Cortex of kidney (tissue), 1 donor: Measurements from ENCODE around the gene ZNF750.
"Not testable (repeated sequence)": the region's sequence is repeated elsewhere in the genome, so short reads cannot be mapped to it uniquely, and the experiment has no call there.

Experiments
- DNase-seq: peaks from one replicate; lab custom pipeline; 2025; lab: John Stamatoyannopoulos, UW

ZNF750 gene

DNA sequence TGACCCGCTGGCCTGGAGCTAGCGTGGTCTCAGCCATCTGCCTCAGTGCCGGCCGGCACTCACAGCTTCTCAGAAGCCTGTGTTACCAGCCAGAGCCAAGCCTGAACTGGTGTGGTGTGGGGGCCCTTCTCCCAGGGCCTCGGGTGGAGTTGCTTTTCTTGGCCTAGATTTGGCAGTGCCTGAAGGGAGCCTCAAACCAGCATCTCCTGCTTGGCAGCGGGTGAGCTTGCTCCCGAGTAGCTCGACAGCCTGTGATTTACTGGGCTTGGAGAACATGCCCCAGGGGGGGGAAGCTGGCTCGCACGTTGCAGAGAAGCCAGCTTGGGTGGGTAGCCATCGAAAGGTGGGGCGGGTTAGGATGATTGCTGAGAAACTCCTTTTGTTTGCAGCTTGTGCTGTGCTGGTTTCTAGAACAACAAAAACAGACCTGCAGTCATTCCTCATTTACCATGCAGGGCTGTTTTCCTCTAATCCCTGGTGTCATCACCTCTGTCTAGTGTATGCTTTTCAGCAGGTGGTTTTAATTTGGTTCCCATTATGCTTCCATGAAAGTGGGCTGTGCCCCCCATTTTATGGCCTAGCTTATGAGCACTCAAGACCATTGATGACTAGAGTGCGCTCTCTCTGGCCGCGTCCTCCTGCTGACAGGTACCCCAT is 45.7 kb downstream of the ZNF750 start:
- no peak for DNase-seq

DNA sequence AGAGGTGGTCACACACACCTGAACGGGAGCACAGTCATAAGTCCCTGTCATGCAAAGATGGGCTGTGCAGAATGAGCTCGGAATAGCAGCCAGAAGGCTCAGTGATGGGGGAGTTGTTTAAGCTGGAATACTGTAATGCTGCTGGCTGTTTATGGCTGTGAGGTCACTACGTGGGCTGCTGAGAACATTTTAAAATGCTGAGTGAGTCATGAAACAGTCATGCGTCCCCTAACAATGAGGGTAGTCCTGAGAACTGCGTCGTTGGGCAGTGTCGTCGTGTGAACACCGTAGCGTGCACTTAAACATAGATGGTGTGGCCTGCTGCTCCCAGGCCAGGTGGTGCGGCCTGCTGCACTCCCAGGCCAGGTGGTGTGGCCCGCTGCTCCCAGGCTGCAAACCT is 48.3 kb downstream of the ZNF750 start:
- no peak for DNase-seq

DNA sequence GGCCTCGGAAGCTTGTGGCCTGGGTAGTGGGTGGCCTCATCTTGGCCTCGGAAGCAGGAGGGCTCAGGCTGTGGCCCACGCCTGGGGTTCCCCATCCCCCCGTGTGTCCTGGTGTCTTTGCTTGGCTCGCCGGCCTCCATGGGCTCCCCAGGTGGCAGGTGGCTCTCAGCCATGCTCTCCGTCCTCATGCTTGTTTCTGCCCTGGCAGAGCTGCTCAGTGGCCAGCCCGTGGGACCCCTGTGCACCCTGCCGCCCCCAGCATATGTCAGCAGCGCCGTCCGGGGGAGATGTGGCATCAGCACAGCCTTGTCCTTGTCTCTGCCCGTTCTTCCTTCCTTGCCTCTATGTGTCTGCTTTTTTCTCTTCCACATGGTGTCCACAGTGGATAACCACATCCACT is 49.4 kb downstream of the ZNF750 start:
- no peak for DNase-seq

DNA sequence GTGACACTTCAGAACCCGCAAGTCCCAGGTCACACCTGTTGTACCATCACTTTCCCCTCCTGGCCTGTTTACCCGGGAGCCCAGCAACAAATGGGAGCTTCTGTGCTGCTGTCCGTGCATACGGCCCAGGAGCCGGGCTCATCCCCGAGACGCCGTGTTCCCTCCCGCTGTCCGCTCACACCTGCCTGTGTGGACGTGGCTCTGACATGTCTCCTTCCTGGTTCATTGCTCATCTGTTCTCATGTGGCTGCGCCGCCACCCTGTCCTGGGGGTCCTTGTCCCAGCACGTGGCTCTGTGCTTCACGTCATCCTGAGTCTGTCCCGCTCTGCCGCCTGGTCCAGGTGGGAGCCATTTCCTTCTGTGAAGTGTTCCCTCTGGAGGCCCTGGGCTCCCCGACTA is 50.0 kb downstream of the ZNF750 start:
- DNase-seq = no peak

- no peak for DNase-seq
These were observed 50.7 kb downstream of the ZNF750 start for GRCh38 chr17:82789051-82789592.

DNA sequence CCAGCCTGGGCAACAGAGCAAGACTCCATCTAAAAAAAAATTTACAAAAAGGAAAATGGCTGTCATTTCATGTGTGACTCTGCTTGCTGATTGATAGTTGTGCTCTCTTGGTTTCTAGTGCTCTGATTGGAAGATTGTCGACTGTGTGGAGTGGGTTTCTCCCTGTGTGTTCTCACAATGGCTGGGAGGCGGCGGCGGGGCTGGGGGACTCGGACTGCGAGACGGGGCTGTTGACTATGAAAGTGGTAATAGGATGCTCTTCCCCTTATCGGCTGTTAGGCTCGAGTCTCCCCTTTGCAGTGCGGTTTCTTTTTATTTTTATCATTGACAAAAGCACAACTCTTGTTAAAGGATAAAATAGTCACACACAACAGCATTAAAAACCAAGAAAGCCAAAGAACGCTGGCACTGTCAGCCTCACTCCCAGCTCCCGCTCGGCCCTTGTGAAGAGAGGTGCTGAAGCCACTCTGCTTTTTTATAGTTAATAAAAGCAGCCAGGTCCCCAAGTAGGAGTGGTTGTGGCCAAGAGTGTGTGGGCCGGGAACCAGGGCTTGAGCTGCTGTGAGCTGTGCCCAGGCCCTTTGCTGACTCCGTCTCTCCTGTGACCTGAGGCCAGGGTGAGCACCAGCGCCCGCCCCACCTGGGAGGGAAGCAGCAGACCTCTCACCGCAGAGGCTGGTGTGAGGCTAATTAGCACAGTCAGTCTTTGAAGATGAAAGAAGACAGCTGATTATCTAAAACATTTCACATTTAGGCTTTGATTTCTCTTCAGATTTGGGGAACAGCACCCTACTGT is 51.4 kb downstream of the ZNF750 start:
- no peak for DNase-seq

DNA sequence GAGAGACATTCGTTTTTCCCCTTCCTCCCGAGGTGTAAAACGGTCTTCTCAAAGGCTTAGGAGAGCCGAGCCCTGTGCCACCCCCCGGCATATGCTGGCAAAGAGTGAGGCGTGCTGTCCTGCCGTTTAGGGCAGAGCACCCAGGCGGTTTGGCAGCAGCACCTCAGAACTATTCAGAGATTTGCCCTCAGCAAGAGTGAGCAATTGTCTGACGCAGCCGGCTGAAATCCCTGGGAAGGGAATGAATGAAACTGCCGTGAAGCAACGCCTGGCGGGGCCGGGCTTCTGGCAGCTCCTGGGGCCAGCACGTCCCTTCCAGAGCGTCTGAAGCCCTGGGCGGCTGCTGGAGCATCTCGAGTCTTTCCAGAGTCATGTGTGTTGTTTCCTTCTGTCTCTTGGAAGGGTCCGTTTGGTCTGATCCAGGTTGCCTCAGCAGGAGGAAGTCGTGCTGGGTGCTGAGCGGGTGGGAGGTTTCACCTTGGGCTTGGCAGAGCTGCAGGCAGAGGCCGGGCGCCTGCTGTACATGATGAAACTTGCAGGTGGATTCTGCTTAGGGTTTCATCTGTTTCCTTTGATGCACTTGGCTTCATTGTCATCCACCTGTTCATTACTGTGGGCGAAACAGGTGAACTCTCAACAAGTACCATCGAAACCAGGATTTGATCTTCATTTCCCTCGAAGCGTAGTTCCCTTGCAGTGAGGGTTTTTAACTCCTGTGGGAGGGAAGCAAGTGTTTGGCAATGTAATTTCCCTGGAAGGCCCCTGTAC is 52.6 kb downstream of the ZNF750 start:
- DNase-seq = no peak

- no peak for DNase-seq
These were observed 53.4 kb downstream of the ZNF750 start for GRCh38 chr17:82786427-82786826.

DNA sequence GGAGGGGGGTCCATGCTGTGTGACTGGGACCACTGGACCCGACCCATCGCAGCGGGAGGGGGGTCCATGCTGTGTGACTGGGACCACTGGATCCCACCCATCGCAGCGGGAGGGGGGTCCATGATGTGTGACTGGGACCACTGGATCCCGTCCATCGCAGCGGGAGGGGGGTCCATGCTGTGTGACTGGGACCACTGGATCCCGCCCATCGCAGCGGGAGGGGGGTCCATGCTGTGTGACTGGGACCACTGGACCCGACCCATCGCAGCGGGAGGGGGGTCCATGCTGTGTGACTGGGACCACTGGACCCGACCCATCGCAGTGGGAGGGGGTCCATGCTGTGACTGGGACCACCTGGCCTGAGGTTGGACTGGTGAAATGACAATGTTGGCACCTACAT is 54.2 kb downstream of the ZNF750 start:
- not testable (repeated sequence) for DNase-seq

DNA sequence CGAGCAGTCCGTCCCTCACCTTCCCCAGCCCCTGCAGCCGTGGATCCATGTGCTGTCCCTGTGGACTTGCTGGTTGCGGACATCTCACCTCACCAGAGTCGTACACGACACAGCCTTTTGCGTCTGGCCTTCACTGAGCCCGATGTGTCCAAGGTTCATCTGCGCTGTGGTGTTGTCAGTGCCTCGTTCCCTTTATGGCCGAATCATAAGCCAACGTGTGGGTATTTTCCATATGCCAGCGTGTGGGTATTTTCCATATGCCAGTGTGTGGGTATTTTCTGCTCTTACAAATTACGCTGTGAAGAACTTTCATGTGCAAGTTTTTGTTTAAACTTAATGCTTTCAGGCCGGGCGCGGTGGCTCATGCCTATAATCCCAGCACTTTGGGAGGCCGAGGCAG is 56.3 kb downstream of the ZNF750 start:
- no peak for DNase-seq

DNA sequence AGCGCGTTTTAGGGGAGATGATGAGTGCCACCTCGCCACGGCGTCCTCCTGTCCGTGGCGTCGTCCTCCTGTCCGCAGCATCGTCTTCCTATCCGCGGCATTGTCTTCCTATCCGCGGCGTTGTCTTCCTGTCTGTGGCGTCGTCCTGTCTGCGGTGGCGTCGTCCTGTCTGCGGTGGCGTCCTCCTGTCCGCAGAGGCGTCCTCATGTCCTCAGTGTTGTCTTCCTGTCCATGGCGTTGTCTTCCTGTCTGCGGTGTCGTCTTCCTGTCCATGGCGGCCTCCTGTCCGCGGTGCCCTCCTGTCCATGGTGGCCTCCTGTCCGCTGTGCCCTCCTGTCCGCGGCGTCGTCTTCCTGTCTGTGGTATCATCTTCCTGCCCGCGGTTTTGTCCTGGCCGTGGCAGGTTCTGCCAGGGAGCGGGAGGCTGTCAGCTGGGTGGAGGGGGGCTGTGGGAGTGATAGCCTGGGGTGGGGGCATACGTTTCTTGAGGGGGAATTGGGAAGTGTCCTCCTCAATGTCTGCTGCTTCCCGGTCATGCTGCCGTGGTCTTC is 57.1 kb downstream of the ZNF750 start:
- no peak for DNase-seq

DNA sequence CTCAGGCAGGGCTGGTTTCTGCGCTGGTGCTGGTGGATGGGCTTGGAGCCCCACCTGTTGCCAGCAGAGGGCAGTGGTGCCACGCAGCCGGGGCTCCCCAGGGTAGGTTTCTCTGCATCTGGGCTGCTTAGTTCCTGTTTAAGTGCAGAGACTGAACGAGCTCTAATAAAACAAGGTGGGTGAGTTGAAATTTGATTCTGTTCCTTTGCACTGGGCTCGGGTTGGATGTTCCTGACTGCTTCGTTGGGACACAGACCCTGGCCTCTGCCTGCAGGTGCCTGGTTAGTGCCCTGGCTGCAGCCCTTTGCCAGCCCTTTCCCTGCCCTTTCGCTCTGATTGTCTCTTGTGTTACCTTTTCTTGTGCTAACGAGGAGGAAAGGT is 57.9 kb downstream of the ZNF750 start:
- no peak for DNase-seq

DNA sequence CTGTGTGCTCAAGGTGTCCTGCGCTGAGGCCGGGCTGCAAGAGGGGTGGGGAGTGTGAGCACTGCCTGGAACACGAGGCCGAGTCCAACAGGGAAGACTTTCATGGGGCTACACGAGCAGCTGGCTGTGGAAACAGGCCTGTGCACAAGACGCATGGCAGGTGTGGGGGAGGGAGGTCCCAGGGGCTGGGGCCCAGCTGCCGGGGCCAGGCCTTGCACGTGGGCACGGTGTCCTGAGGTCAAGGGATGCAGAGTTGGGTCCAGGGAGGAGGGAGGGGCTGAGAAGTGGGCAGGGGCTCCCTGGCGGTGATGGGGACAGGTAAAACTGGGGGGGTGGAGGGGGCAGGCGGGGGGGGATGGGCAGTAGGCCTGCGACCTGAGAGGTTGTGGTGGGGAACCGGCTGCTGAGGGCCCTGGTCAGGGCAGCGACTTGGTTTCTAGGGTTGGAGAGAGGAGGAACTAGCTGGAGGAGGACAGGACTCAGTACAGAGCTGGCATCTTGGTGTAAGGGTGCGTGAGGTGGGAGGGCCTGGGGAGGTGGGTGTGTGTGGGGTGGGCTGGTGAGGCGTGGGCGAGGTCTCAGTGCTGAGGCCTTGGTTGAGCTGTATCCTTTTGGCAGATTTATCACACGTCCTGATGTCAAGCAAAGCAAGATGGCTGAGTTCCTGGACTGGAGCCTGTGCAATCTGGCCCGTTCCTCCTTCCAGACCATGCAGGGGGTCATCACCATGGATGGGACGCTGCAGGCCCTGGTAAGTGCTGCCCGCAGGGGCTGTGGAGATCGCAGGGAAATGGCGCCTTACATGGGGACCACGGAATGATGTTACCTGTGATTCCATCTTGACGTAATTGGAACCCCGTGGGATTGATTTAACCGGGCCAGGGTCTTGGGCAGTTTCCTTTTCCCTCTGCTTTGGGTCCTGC is 58.6 kb downstream of the ZNF750 start:
- DNase-seq = no peak

GRCh38 chr17:82780195-82780594 is 59.6 kb downstream of the ZNF750 start:
- no peak for DNase-seq

DNA sequence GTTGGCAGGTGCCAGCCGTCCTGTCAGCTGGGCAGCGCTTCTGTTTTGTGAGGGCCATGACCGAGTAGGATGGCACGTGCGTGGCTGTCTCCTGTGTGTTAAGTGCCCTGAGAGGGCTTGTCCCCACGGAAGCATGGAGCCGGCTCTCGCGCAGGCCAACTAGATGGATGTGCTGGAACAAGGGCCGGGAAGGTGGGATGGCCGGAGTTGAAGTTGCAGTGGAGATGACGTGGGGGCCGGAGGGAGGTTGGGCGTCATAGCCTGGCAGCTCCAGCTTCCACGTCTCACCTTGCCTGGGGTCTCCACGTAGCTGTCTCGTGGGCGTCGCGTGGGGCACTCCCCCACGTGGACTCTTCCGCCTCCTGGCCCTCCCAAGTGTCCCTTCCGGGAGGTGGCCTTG is 60.3 kb downstream of the ZNF750 start:
- no peak for DNase-seq
